H1 (cell line): ENCODE data around the gene DHRS13. TPM values are rescaled to one million over a fixed set of nuclear protein-coding genes. Genes with fewer than 3 reads are reported as not detected.

Experiments used
- CTCF ChIA-PET: fragments of 300-600 bp; sonication (Branson Sonifier 250); formaldehyde crosslinking; loops from one replicate; lab custom pipeline; 2021; ENCODE audit not compliant: partially characterized antibody; lab: Charles Lee
- POLR2A ChIA-PET: fragments of 300-600 bp; sonication (Branson Sonifier 250); formaldehyde crosslinking; loops from one replicate; lab custom pipeline; 2021; ENCODE audit warnings: inconsistent platforms; ENCODE audit not compliant: partially characterized antibody; lab: Charles Lee
- DNase-seq, 2 experiments: peaks; one replicate each; pipeline versions ENCODE4 v3.0.0 to v3.0.0-alpha.2; 2010 to 2022; ENCODE audit warnings: low spot score in 2 of 2, low read depth in 1 of 2, mixed read lengths in 1 of 2
- FAIRE-seq: peaks from 2 replicates; lab custom pipeline; 2011; peaks lifted over from hg19 to GRCh38; lab: Jason Lieb, UNC
- H2AFZ ChIP-seq: 2 replicates; pipeline ENCODE4 v1.8.1; 2012; ENCODE audit warnings: low read length, inconsistent platforms
- H2AK5ac ChIP-seq: 2 replicates; pipeline ENCODE4 v1.6.1; 2013; ENCODE audit warnings: low read depth, low read length
- H2BK120ac ChIP-seq: replicated peaks from 2 replicates; pipeline ENCODE3; 2013; ENCODE audit warnings: low read depth, low read length, inconsistent platforms
- H2BK12ac ChIP-seq: 2 replicates; pipeline ENCODE4 v1.6.1; 2013; ENCODE audit warnings: low read depth, low read length
- H2BK15ac ChIP-seq: 2 replicates; pipeline ENCODE4 v1.6.1; 2013; ENCODE audit warnings: low read length
- H2BK20ac ChIP-seq: 2 replicates; pipeline ENCODE4 v1.6.1; 2013; ENCODE audit warnings: low read length
- H2BK5ac ChIP-seq: 2 replicates; pipeline ENCODE4 v1.6.1; 2013; ENCODE audit warnings: low read depth, low read length
- H3K14ac ChIP-seq: 2 replicates; pipeline ENCODE4 v1.6.1; 2013; ENCODE audit warnings: inconsistent platforms; ENCODE audit not compliant: insufficient read length
- H3K18ac ChIP-seq: 2 replicates; pipeline ENCODE4 v1.6.1; 2013; ENCODE audit warnings: low read length; ENCODE audit errors: extremely low read depth
- H3K23ac ChIP-seq: 2 replicates; pipeline ENCODE4 v1.6.1; 2013; ENCODE audit warnings: inconsistent platforms; ENCODE audit not compliant: insufficient read length
- H3K23me2 ChIP-seq: 2 replicates; pipeline ENCODE4 v1.6.1; 2013; ENCODE audit warnings: low read depth, low read length
- H3K27ac ChIP-seq: 2 replicates; pipeline ENCODE4 v1.6.1; 2011; ENCODE audit warnings: low read depth, low read length, inconsistent platforms
- H3K27me3 ChIP-seq, 4 experiments: replicated peaks in 1 of 4; 1 replicate in 1 of 4; 2 replicates in 3 of 4; pipeline versions ENCODE4 v1.6.1 to v1.8.1; 2011 to 2013; ENCODE audit warnings: low read length in 3 of 4, mild to moderate bottlenecking in 3 of 4, inconsistent platforms in 2 of 4, mixed read lengths in 2 of 4, moderate library complexity in 1 of 4; ENCODE audit not compliant: control insufficient read depth in 3 of 4, insufficient read depth in 3 of 4; ENCODE audit errors: extremely low read depth in 1 of 4
- H3K36me3 ChIP-seq, 4 experiments: 2 replicates each; pipeline versions ENCODE4 v1.6.1 to v1.8.1; 2011 to 2013; ENCODE audit warnings: mild to moderate bottlenecking in 4 of 4, low read length in 3 of 4, moderate library complexity in 2 of 4, control low read depth in 1 of 4, inconsistent platforms in 1 of 4; ENCODE audit not compliant: insufficient read depth in 4 of 4, control insufficient read depth in 2 of 4
- H3K4ac ChIP-seq: replicated peaks from 2 replicates; pipeline ENCODE3; 2013; ENCODE audit warnings: low read length, low read depth, mixed read lengths, inconsistent platforms; ENCODE audit not compliant: insufficient read length
- H3K4me1 ChIP-seq, 4 experiments: replicated peaks in 1 of 4; 1 replicate in 1 of 4; 2 replicates in 3 of 4; pipeline versions ENCODE4 v1.6.1 to v1.8.1; 2011 to 2013; ENCODE audit warnings: low read length in 3 of 4, inconsistent platforms in 2 of 4, mixed read lengths in 1 of 4; ENCODE audit not compliant: insufficient read depth in 4 of 4, control insufficient read depth in 3 of 4
- H3K4me2 ChIP-seq, 2 experiments: 2 replicates each; pipeline versions ENCODE4 v1.6.1 to v1.8.1; 2011 to 2013; ENCODE audit warnings: low read depth in 2 of 2, low read length in 2 of 2, control low read depth in 1 of 2, inconsistent platforms in 1 of 2, mild to moderate bottlenecking in 1 of 2; ENCODE audit not compliant: insufficient read depth in 1 of 2
- H3K4me3 ChIP-seq, 4 experiments: fragments of 200-600, 300-600 bp in 1 of 4; sonication (generic), shearing (Covaris generic), sonication (Bioruptor Twin) in 1 of 4; 2 replicates each; pipeline versions ENCODE4 v1.5.1 to v1.8.1; 2011 to 2016; ENCODE audit warnings: low read length in 4 of 4, low read depth in 3 of 4, control low read depth in 2 of 4, inconsistent platforms in 2 of 4, mild to moderate bottlenecking in 2 of 4, mixed read lengths in 1 of 4, moderate library complexity in 1 of 4; ENCODE audit not compliant: insufficient read depth in 2 of 4; ENCODE audit errors: extremely low read depth in 1 of 4
- H3K56ac ChIP-seq: replicated peaks from 2 replicates; pipeline ENCODE3; 2013; ENCODE audit warnings: low read depth, mild to moderate bottlenecking, mixed read lengths, low read length, inconsistent platforms; ENCODE audit not compliant: insufficient read length
- H3K79me1 ChIP-seq: 2 replicates; pipeline ENCODE4 v1.6.1; 2013; ENCODE audit warnings: low read depth, low read length, control low read depth
- H3K79me2 ChIP-seq, 2 experiments: 2 replicates each; pipeline versions ENCODE4 v1.6.1 to v1.8.1; 2012 to 2013; ENCODE audit warnings: low read length in 2 of 2, mild to moderate bottlenecking in 2 of 2, inconsistent platforms in 1 of 2; ENCODE audit not compliant: insufficient read depth in 2 of 2, control insufficient read depth in 1 of 2
- H3K9ac ChIP-seq, 4 experiments: replicated peaks in 1 of 4; 1 replicate in 1 of 4; 2 replicates in 3 of 4; pipeline versions ENCODE4 v1.6.1 to v1.8.1; 2011 to 2013; ENCODE audit warnings: low read depth in 3 of 4, low read length in 3 of 4, control low read depth in 2 of 4, mild to moderate bottlenecking in 2 of 4, moderate library complexity in 2 of 4, inconsistent platforms in 1 of 4; ENCODE audit errors: extremely low read depth in 1 of 4
- H3K9me3 ChIP-seq, 2 experiments: 2 replicates each; pipeline versions ENCODE4 v1.6.1 to v1.8.1; 2012 to 2013; ENCODE audit warnings: mild to moderate bottlenecking in 2 of 2, moderate library complexity in 2 of 2, control low read depth in 1 of 2, inconsistent platforms in 1 of 2, low read depth in 1 of 2, low read length in 1 of 2, mixed read lengths in 1 of 2; ENCODE audit not compliant: insufficient read depth in 2 of 2
- H4K20me1 ChIP-seq, 2 experiments: replicated peaks in 1 of 2; 2 replicates each; pipeline versions ENCODE3 to v1.8.1; 2011 to 2013; ENCODE audit warnings: inconsistent platforms in 2 of 2, low read length in 2 of 2, mild to moderate bottlenecking in 1 of 2; ENCODE audit not compliant: insufficient read depth in 2 of 2, control insufficient read depth in 1 of 2
- H4K5ac ChIP-seq: 2 replicates; pipeline ENCODE4 v1.6.1; 2013; ENCODE audit warnings: low read length, low read depth, mixed read lengths, inconsistent platforms; ENCODE audit not compliant: insufficient read length
- H4K8ac ChIP-seq: 2 replicates; pipeline ENCODE4 v1.8.0; 2013; ENCODE audit warnings: mild to moderate bottlenecking, moderate library complexity, low read length, inconsistent platforms; ENCODE audit not compliant: insufficient read depth; ENCODE audit errors: extremely low read depth
- H4K91ac ChIP-seq: replicated peaks from 2 replicates; pipeline ENCODE3; 2013; ENCODE audit warnings: low read length, mixed read lengths, inconsistent platforms; ENCODE audit not compliant: insufficient read length
- CHD1 ChIP-seq: IDR thresholded peaks from 2 replicates; pipeline ENCODE4 v1.6.1; 2012; ENCODE audit warnings: low read depth, low read length, improper control_type of control experiment
- CHD2 ChIP-seq: IDR thresholded peaks from 2 replicates; pipeline ENCODE4 v1.6.1; 2012; ENCODE audit warnings: low read length, improper control_type of control experiment
- EP300 ChIP-seq, 2 experiments: IDR thresholded peaks; 1 replicate in 1 of 2; 2 replicates in 1 of 2; pipeline ENCODE4 v1.6.1; 2011 to 2012; ENCODE audit warnings: low read depth in 2 of 2, low read length in 2 of 2, mild to moderate bottlenecking in 2 of 2, borderline replicate concordance in 1 of 2, inconsistent platforms in 1 of 2, moderate library complexity in 1 of 2
- SIN3A ChIP-seq, 2 experiments: IDR thresholded peaks in 1 of 2; conservative IDR thresholded peaks in 1 of 2; 2 replicates each; pipeline ENCODE4 v1.6.1; 2011 to 2012; ENCODE audit warnings: low read length in 2 of 2, improper control_type of control experiment in 1 of 2, low read depth in 1 of 2, mild to moderate bottlenecking in 1 of 2
- SP2 ChIP-seq: IDR thresholded peaks from 2 replicates; pipeline ENCODE4 v1.6.1; 2012; ENCODE audit warnings: mild to moderate bottlenecking, low read length, inconsistent platforms
- WGBS, 2 experiments: shearing (Covaris generic) in 1 of 2; methylation state at CpG; one replicate each; pipeline versions ENCODE4 v1.1.6 to v1.1.7; 2013 to 2015; ENCODE audit warnings: low lambda C conversion rate in 2 of 2, mixed read lengths in 2 of 2, inconsistent platforms in 1 of 2, low coverage in 1 of 2, missing lambda C conversion rate in 1 of 2; ENCODE audit not compliant: insufficient replicate concordance in 2 of 2, insufficient coverage in 1 of 2, insufficient read length in 1 of 2; ENCODE audit errors: extremely low coverage in 1 of 2, missing lambda C conversion rate in 1 of 2; 5-methylcytosine and 5-hydroxymethylcytosine counted together
- polyA plus RNA-seq, 7 experiments: library from polyadenylated mRNA; depleted of rRNA in 3 of 7; stranded (reverse) in 5 of 7; unstranded in 2 of 7; fragments of >200 nt in 5 of 7; fragments of 200-250 nt in 2 of 7; gene quantifications; 1 replicate in 5 of 7; 2 replicates in 1 of 7; 4 replicates in 1 of 7; pipeline versions ENCODE4 v1.2.1 to v1.2.3, GENCODE V29; 2011 to 2013; ENCODE audit warnings: missing spikeins in 2 of 7, mixed read lengths in 2 of 7
- total RNA-seq: library from RNA; stranded (reverse); fragmentation: NEBNext Ultra II Directional; extraction: Animal tissue kit (Norgen Biotek cat#: 25700); gene quantifications from 2 replicates; pipeline ENCODE4 v1.2.1, GENCODE V29; 2021

The DHRS13 gene
- total and polyA plus RNA-seq, 2 of the 8 experiments (the other 6 are each of a cell fraction or from before 2014, with no cell fraction given) = 23.7 to 30.0 TPM

DNA sequence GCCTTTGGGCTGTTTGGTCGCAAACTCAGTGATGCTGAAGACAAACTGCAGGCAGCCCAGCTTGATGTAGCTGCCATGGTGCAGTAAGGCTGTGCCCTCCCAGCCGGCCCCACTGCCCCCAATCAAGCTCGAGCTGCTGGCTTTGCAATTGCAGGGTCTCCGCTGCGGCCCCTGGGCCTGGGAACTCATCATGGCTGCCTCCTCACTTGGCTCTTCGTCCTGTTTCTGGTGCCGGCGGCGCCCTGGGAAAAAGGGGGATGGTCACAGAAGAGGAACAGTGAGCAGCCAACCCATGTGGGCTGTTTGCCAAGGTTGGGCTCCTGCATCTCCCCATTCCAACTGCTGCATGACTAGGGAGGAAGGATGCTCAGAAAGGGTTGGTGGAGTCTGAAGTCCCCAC lies 3.4 kb upstream of the DHRS13 start:
- H3K27ac ChIP-seq = no peak overlapping the region
- no peak for TF ChIP-seq CHD1
- TF ChIP-seq EP300 (IDR thresholded peaks at IDR 0.05; ENCODE audit: borderline replicate concordance in 1 of 2, low read depth in 2 of 2, low read length in 2 of 2) = no peak
- no peak for TF ChIP-seq SIN3A (conservative IDR thresholded peaks at IDR 0.05 in 1 of 2, IDR thresholded peaks at IDR 0.05 in 1 of 2; ENCODE audit: low read depth in 1 of 2, low read length in 2 of 2)
- no peak for TF ChIP-seq SP2
- TF ChIP-seq CHD2 = no peak
- no peak overlapping the region for H3K4me3 ChIP-seq
- ChIA-PET POLR2A (interaction anchor here (0.6 to 7.7 kb wide), 8 partner anchors 8 to 180 kb away, joined by 3 to 71 read pairs (median 4); partner anchors contain the start of genes FLOT2, NEK8, PHF12 and TLCD1), CTCF (interaction anchor here (1.6 to 9.6 kb wide), 5 partner anchors 17 to 210 kb away, joined by 4 to 123 read pairs (median 15); partner anchors contain the start of gene TLCD1)
- no peak overlapping the region for H2BK20ac ChIP-seq
- peaks cover 8% of the 10 kb centered on the region; the same call in 1 of the 2 replicates for H3K23me2 ChIP-seq
- 91% methylated on average over 9 of the region's 9 CpGs; no CpG with 5 or more reads in 1 of the 2 experiments for WGBS, 2 experiments
- no peak overlapping the region for H3K4ac ChIP-seq
- no peaks in the 10 kb centered on the region for H3K9me3 ChIP-seq
- H2BK15ac ChIP-seq = no peak overlapping the region
- peaks cover 0 to 9% (median 7%) of the 10 kb centered on the region in 4 experiments; a peak in 6 of 7 replicates for H3K4me1 ChIP-seq
- peaks cover 2 to 12% of the 10 kb centered on the region in 2 experiments for H4K20me1 ChIP-seq
- no peaks in the 10 kb centered on the region for H3K27me3 ChIP-seq
- H3K23ac ChIP-seq = no peak overlapping the region
- H2BK12ac ChIP-seq = no peak overlapping the region
- H4K5ac ChIP-seq = no peak overlapping the region
- no peak overlapping the region for H2AFZ ChIP-seq
- no peak overlapping the region; the same call in 1 of the 2 replicates for H4K8ac ChIP-seq
- H2BK120ac ChIP-seq = no peak overlapping the region
- DNase-seq = no peak
- no peak overlapping the region for H3K18ac ChIP-seq
- H3K4me2 ChIP-seq = no peak overlapping the region
- H4K91ac ChIP-seq = no peak overlapping the region
- H3K56ac ChIP-seq = no peak overlapping the region
- peaks cover 0 to 3% of the 10 kb centered on the region in 2 experiments; a peak in 1 of 4 replicates for H3K79me2 ChIP-seq
- H3K9ac ChIP-seq = no peak overlapping the region
- FAIRE-seq = no peak
- H3K79me1 ChIP-seq = no peaks in the 10 kb centered on the region; the same call in 1 of the 2 replicates
- no peak overlapping the region for H2BK5ac ChIP-seq
- peaks cover 40 to 57% (median 51%) of the 10 kb centered on the region in 4 experiments for H3K36me3 ChIP-seq
- H3K14ac ChIP-seq = no peak overlapping the region
- H2AK5ac ChIP-seq = no peak overlapping the region
